ENCODE results near the gene SPAG16.

GRCh38 chr2:214382229-214382628, 1098.0 kb downstream of the SPAG16 start:
- TF ChIP-seq POLR2AphosphoS5 (IDR thresholded peaks at IDR 0.05; ENCODE audit: low read depth) (no peak), CTCF (IDR thresholded peaks at IDR 0.05; ENCODE audit: insufficient read depth, low read length) (no peak)

All from HL-60 (cell line).